Measurements from ENCODE around the gene FOSL2.

FOSL2 gene

DNA sequence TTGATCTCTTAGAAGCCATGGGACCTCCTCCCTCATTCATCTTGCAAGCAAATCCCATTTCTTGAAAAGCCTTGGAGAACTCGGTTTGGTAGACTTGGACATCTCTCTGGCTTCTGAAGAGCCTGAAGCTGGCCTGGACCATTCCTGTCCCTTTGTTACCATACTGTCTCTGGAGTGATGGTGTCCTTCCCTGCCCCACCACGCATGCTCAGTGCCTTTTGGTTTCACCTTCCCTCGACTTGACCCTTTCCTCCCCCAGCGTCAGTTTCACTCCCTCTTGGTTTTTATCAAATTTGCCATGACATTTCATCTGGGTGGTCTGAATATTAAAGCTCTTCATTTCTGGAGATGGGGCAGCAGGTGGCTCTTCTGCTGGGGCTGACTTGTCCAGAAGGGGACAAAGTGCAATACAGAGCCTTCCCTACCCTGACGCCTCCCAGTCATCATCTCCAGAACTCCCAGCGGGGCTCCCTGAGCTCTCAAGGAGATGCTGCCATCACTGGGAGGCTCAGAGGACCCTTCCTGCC, 20.0 kb downstream of the FOSL2 start:
- DNase-seq (ENCODE audit: low spot score), result no peak

DNA sequence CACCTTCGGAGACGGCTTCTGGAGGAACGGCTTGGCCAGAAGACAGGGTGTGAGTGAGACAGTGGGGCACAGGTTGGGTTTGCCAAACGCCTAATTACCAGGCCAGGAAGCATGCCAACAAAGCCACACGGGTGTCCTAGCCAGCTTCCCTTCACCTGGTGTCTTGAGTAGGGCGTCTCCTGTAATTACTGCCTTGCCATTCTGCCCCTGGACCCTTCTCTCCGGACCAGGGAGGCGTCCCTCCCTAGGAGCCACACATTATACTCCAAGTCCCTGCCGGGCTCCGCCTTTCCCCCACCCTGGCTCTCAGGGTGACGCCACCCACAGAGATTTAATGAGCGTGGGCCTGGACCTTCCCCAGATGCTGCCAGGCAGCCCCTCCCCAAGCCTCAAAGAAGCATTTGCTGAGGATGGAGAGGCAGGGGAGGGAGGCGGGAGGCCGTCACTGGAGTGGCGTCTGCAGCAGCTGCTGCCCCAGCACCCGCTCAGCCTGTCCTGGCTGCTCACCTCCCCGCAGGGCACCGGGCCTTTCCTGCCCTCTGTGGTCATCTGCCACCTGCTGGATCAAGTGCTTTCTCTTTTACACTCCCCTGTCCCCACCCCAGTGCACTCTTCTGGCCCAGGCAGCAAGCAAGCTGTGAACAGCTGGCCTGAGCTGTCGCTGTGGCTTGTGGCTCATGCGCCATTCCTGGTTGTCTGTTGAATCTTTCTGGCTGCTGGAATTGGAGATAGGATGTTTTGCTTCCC, 20.7 kb downstream of the FOSL2 start:
- DNase-seq (ENCODE audit: low spot score), result peak; percentile 41

DNA sequence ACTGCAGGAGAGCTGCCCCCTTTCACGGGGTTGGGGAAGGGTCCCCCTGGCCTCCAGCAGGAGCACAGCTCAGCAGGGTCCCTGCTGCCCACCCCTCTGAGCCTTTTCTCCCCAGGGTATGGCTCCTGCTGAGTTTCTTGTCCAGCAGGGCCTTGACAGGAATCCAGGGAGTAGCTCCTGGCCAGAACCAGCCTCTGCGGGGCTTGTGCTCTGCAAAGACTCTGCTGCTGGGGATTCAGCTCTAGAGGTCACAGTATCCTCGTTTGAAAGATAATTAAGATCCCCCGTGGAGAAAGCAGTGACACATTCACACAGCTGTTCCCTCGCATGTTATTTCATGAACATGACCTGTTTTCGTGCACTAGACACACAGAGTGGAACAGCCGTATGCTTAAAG, 21.2 kb downstream of the FOSL2 start:
- DNase-seq (ENCODE audit: low spot score), result no peak

DNA sequence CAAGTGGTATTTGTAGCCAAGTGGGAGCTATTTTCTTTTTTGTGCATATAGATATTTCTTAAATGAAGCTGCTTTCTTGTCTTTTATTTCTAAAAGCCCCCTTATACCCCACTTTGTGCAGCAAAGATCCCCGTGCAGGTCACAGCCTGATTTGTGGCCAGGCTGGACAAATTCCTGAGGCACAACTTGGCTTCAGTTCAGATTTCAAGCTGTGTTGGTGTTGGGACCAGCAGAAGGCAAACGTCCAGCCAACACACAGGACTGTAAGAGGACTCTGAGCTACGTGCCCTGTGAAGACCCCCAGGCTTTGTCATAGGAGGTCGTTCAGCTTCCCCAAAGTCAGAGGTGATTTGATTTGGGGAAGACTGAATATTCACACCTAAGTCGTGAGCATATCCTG, 21.9 kb downstream of the FOSL2 start:
- peak; percentile 34 for DNase-seq (ENCODE audit: low spot score)

DNA sequence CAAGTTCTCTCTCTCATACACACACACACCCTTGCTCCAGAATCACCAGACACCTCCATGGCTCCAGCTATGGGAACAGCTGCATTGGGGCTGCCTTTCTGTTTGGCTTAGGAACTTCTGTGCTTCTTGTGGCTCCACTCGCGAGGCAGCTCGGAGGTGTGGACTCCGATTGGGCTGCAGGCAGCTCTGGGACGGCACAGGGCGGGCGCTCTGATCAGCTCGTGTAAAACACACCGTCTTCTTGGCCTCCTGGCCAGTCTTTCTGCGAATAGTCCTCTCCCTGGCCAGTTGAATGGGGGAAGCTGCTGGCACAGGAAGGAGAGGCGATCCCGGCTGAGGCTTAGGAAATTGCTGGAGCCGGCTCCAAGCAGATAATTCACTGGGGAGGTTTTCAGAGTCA, 22.4 kb downstream of the FOSL2 start:
- no peak for DNase-seq (ENCODE audit: low spot score)

DNA sequence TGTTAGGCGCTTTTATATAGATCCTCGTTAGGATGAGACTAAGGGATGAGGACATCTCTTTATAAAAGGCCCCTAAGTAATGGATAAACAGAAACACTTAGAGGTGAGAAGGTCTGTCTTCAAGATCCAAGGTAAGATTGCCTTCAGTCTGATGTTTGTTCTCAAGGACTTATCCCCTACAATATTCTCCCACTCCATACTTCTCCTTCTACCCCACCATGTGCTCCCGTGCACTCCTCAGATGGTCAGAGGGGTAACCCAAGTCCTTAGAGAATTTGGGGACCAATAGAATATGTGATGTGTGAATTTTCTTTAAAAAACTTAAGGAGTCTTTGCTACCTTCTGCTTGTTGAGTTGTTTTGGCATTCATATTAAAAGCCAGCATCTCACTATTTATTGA, 23.1 kb downstream of the FOSL2 start:
- no peak for DNase-seq (ENCODE audit: low spot score)

DNA sequence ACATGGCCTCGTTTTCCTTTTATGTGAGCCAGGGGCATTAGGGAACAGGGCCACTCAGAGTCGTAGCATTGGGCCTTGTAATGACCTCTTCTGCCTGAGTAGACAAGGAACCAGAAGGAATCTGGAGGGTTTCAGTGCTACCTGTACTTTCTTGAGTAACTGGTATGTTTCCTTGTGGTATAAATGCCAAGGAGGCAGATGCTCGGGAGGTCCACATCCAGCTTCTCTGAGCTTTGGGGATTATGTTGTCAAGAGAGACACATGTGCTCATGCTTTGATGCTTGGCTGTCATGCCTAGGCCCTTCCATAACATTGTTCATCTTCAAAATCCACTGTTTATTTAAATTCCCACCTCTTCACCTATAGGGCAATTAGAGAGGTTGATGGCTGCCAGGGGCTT, 26.3 kb downstream of the FOSL2 start:
- DNase-seq (ENCODE audit: low spot score), result no peak

DNA sequence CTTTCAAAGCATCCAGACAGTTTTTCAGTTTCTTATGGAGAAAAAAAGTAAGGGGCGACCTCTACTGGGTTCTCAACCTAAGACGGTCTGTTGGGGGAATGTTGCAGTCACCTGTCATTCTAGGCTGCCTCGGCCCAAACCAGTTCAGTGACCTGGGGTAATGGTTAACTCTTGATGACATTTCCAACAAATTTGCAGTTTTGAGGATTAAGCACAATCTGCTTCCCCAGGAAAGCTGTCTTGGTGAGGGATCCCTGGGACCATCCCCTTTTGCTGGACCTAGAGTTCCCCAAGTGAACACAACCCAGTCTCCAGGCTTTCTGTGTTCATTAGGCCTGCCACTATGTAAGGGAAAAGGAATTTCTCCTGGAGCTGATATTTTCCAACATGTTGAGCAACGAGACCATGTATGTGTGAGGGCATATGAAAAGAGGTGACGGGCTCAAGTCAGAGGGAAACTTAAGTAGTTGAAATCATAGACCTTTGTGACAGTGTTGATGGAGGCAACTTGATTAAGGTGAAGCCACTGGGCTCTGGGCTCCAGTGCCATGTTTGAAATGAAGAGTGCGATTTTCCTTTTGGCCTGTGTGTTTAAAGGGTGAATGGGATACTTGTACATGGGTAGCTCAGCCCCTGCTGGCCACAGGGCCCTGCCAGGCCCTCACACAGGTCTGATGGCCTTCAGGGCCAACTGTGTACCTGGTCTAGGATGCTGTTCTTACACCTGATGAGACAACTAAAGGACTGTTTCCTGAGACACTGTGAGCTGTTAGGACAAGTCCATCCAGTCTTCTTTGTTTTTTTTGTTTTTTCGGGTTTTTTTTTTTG, 27.0 kb downstream of the FOSL2 start:
- peak; percentile 31 for DNase-seq (ENCODE audit: low spot score)

DNA sequence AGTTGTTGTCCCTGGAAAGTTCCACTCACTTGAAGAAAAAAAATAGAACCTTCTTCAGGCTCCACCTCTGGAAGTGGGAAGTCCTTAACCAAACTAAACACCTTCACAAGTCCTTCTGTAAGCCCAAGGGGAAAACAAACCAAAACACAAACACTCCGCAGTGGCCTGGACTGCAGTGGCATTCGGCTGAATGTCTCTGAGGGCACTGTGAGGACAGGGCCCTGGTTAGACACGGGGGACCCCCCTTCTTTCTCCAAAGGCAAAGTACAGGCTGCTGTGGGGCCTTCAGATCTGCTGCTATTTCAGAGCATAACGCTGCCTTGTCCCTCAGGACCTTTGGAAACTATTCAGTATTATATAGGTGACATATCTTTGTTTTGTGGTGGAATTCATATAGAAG, 28.1 kb downstream of the FOSL2 start:
- DNase-seq (ENCODE audit: low spot score), result peak; percentile 15

DNA sequence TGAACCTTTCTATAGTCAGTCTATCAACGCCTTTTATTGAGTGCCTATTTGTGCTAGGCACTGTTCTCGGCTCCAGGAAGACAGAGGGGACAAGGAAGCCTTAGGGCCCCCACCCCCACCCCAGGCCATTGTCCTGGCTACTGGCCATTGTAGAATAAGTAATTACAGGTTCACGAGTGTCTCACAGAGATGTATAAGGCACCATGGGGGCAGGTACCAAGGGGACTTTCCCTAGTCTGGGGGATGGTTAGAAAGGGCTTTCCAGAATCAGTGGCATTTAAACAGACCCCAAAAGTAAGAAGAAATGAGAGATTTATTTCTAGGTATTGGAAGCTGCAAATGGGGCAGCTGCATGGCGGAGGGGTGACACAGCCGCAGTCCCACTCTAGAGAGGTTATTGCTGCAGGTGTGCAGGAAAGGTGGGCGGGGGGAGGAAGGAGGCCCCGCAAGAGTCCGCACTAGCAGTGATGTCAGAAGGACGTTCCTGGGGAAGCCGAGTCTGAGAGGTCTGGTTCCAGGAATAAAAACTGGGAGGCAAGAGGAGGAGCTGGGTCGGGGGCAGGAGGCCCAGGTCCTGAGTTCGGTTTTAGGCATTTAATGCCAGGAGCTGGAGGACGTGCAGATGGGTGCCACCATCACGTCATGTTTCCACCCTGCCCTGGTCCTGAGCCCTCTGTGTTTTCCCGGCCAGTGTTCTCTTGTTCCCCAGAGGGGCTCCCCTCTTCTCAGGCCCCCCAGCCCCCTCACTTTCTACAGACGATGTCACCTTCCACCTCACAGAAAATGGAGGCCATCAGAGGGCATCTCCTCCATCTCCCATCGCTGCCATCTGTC, 30.5 kb downstream of the FOSL2 start:
- no peak for DNase-seq (ENCODE audit: low spot score)

DNA sequence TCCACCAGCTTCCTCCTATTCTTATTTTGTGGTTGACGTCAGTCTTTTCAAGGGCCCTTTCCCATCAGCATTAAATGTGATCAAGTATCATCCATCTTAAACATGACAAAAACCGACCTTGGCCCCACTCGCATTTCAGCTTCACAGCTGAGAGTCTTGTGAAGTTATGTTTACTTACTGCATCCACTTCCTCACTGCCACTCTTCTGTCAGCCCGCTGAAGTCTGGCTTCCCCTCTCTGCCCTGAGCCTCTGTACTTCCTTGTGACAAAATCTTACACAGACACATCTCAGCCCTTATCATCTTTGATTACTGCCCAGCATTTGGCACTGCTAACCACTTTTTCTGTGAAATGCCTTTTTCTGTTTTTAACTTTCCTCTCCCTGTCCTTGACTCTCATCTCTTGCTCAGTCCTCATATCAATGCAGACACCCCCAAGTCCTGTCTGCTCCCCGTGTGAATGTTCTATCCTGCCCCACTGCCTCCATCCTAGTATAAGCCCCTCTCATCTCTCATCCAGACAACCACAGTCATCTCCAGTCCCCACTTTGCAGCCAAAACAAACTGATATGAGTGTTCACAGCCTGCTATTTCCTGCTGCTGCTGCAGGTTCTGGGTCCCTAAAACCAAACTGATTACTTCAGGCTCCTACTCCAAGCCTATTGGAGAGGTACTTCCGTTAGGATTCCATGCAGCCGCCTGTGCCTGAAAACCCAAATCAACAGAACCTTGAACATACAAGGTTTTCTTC, 31.4 kb downstream of the FOSL2 start:
- DNase-seq (ENCODE audit: low spot score), result no peak

DNA sequence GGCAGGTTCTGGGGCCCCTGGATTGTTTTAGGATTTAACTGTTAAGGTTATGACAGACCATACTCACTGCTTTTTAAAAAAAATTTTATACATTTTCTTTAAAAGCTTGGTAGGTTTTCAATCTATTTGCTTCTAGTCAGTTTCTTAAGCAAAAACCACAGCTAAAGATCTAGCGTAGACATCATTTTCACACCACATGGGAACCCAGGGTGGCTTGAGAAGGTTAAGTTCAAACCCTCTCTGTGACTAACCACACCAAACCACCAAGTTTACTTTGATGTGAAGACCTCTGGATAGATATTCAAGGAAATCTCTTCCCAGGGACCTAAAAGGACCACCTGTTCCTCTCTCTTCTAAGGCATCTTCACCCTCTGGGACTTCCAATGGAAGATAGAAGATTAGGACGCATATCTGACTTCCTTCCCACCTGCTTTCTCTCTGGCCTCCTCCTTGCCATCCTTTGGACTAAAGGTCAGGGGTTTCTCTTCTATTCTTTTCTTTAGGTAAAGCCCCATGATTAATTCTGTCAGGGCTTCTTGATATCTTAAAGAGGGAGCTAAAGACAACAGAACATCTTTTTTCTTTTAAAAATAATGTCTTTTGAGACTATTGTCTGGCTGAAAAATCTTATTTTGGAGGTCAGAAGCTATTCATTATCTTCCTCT, 32.3 kb downstream of the FOSL2 start:
- no peak for DNase-seq (ENCODE audit: low spot score)

DNA sequence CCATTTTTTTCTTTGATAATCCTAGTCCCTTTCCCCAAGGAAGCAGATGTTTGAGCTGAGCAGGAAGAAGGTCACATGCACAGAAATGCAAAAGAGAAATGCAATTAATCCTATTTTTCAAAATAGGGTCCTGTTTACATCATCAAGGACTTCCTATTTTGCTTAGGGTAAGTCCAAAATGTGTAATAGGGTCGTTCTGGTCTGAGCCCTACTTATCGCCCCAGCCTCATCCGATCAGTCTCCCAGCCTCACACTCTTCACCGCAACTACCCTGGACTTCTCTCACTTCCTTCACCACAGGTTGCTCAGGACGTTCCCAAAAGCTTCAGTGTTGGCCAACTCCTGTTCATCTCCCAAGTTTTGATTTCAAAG, 32.8 kb downstream of the FOSL2 start:
- no peak for DNase-seq (ENCODE audit: low spot score)

DNA sequence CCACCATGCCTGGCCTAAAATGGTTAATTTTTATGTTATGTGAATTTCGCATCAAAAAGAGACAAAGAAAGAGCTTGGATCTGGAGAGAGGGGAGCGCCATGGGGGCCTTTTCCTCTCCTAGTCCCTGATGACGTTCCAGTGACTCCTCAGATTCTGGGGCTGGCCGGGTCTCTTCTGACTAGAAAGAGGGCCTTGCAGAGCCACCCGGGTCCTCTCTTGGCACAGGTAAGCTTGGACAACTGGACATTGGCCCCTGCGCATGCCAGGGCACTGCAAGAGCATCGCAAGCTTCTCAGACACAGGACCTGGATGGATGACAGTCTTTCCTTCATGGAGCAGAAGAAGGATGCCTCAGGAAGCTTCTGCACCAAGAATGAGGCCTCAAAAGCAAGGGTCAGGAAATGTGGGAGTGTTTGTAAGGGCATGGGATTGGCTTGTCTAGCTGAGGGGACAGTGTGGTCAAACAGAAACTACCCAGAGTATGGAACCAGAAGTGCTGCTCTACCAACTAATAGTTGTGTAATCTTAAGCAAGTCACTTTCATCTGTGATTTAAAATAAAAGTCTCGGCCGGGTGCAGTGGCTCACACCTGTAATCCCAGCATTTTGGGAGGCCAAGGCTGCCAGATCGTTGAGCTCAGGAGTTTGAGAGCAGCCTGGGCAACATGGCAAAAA, 35.2 kb downstream of the FOSL2 start:
- DNase-seq (ENCODE audit: low spot score), result no peak

DNA sequence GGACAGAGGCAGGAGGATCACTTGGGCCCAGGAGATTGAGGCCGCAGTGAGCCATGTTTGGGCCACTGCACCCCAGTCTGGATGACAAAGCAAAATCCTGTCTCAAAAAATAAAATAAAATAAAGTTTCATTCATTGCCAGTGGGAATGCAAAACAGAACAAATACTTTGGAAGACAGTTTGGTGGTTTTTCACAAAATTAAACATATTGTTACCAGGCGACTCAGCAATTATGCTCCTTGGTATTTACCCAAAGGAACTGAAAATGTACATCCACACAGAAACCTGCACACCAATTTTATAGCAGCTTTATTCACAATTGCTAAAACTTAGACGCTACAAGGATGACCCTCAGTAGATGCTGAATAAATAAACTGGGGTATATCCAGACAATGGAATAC, 35.8 kb downstream of the FOSL2 start:
- no peak for DNase-seq (ENCODE audit: low spot score)

DNA sequence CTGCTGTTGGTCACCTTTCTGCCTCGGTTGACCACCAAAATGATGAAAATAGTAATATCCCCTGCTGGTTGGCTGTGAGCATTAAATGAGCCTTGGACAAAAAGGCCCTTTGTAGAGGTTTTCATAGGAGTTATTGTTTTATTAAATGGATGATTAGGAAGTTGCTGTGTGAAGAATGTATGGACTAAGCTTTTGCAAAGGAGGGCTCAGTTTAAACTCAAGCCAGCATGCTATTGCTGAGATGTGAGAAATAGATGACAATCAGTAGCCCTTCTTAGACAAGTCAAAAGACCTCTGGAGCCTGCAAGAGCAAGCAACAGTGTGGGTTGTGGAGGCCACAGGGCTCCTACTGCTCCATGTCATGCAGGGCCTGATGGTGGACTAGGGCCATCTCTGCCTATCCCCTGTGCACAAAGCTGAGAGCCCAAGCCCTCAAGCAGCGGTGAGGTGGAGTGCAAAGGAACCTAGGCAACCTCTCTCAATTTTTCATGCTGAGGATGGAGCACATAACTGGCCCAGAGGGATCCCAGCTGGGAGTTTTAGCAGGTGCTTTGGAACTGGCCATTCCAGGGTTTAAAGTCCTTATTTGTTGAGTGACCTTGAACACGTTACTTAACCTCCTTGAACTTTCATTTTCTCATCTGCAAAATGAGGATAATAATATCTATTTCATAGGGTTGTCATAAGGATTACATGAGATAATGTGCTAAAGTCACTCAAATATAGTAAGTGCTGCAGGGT, 37.1 kb downstream of the FOSL2 start:
- DNase-seq (ENCODE audit: low spot score), result no peak

DNA sequence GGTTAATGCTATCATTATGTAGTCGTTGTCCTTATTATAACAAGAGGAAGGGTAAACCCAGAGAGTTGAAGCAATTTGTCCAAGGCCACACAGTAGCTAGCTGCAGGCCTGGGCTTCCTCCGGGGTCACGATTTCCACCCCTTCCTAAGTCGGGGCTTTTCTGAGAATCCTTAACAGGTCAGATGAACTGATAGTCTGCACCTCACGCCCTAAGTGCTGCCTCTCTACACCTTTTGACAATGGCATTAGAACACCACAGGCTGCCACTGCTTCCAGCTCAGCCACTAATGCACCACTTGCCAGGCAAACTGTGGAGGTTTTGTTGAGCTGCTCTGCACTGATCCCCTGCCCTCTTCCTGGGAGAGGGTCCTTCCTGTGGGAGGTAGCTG, 37.7 kb downstream of the FOSL2 start:
- no peak for DNase-seq (ENCODE audit: low spot score)

DNA sequence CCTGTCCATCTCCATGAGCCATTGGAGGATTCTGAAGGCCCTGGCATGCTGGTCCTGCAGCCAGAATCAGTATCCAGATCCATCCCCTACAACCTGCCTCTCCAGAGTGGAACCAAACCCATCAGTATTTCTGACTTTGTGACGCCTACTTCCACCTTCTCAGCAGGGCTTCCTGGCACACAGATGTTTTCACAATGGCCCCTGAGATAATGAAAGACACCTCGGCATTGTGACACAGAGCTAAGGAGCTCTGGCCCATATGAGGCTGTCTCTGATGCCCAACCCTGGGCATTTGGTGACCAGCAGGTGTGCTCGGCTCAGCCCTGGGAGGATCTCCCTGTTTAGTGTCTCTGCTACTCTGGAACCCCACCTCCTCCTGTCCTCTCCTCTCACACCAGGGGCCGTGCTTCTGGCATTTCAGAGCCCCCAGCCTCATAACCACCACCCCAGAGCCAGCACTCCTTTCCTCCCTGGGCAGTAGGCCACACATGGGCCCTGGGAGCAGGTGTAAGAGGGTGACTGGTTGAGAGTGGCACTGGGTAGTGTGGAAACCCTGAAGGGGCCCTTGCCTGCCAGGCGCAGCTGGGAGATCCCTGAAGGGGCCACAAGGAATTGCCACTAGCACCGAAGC, 38.2 kb downstream of the FOSL2 start:
- DNase-seq (ENCODE audit: low spot score), result no peak

DNA sequence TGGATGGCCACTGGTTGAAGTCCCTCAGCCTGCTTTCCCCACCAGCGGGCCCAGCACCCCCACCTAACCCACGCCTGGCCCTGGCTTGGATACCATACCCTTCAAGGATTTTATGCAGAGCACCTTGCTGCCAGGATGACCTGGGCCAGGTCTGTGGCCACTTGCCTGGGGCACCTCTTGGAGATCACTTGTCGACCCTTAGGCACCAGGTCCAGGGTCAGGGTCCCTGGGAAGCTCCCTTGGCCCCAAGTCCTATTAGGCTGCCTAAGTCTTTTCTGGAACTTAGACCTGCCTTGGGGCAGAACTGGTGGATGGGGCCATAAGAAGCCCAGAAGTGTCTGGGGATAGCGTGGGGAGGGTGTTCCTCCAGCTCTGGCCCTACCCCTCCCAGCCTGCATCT, 39.1 kb downstream of the FOSL2 start:
- no peak for DNase-seq (ENCODE audit: low spot score)
